Nephron (organoid): ENCODE data around the gene RAP1GAP.
A peak's percentile ranks its signal among the peaks of the same experiment; 100 is the strongest.
"Not testable (repeated sequence)": the region's sequence is repeated elsewhere in the genome, so short reads cannot be mapped to it uniquely, and the experiment has no call there.

Experiments
- H3K27ac Mint-ChIP-seq, 3 experiments: 2 replicates each; pipeline ENCODE4 v1.8.0; 2020; ENCODE audit warnings: mixed read lengths in 3 of 3, mild to moderate bottlenecking in 2 of 3, moderate library complexity in 1 of 3
- H3K27me3 Mint-ChIP-seq: 2 replicates; pipeline ENCODE4 v1.8.0; 2021; ENCODE audit warnings: low read depth, mild to moderate bottlenecking, moderate library complexity, mixed read lengths
- H3K36me3 Mint-ChIP-seq: 2 replicates; pipeline ENCODE4 v1.8.0; 2020; ENCODE audit warnings: low read depth, mixed read lengths
- H3K4me1 Mint-ChIP-seq: 2 replicates; pipeline ENCODE4 v1.8.0; 2020; ENCODE audit warnings: mixed read lengths
- H3K4me3 Mint-ChIP-seq, 3 experiments: 2 replicates each; pipeline ENCODE4 v1.8.0; 2020; ENCODE audit warnings: mild to moderate bottlenecking in 3 of 3, mixed read lengths in 3 of 3, moderate library complexity in 2 of 3
- H3K9me3 Mint-ChIP-seq: 2 replicates; pipeline ENCODE4 v1.8.0; 2020; ENCODE audit warnings: mixed read lengths
- TF ChIP-seq, protein P1 (sequence below), 3 experiments: fragments of 200-600 bp; sonication (generic); IDR thresholded peaks; one replicate each; pipeline ENCODE4 v1.5.0; 2021; ENCODE audit warnings: antibody characterized with exemption in 3 of 3; ENCODE audit not compliant: unreplicated experiment in 3 of 3

RAP1GAP gene

DNA sequence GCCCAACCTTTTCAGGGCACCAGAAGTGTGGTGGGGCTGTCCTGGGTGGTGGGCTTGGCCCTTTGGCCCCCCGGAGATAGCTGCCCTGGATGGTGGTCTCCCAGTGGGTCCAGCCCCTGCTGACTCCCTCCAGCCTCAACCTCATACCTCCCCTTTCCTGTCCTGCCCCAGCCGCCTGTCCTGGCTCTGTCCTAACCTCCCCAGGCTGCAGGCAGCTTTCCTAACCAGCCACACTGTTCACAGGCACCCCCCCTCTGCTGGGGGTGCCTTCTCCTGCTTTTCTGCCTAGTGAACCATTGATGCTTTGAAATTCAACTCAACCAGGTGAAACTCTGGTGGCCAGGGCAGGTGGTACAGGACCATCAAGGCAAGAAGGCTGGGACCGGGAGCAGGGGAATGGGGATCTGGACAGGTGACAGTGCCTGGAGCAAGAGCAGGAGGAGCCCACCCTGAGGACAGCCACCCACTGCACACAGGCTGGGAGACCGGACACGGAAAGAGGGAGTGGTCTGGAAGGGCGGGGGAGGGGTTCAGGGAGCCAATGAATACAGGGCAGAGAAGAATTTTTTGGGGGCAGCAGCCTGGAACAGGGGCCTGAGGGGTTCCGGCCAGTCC is 35.9 kb downstream of the RAP1GAP start:
- peak overlapping the region in 1 of 3 experiments; percentile 26 for H3K4me3 Mint-ChIP-seq
- peak overlapping the region in 2 of 3 experiments; percentile 45 to 84 for H3K27ac Mint-ChIP-seq
- no peaks in the 10 kb centered on the region for H3K9me3 Mint-ChIP-seq
- TF ChIP-seq, protein P1, sequence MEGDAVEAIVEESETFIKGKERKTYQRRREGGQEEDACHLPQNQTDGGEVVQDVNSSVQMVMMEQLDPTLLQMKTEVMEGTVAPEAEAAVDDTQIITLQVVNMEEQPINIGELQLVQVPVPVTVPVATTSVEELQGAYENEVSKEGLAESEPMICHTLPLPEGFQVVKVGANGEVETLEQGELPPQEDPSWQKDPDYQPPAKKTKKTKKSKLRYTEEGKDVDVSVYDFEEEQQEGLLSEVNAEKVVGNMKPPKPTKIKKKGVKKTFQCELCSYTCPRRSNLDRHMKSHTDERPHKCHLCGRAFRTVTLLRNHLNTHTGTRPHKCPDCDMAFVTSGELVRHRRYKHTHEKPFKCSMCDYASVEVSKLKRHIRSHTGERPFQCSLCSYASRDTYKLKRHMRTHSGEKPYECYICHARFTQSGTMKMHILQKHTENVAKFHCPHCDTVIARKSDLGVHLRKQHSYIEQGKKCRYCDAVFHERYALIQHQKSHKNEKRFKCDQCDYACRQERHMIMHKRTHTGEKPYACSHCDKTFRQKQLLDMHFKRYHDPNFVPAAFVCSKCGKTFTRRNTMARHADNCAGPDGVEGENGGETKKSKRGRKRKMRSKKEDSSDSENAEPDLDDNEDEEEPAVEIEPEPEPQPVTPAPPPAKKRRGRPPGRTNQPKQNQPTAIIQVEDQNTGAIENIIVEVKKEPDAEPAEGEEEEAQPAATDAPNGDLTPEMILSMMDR (IDR thresholded peaks at IDR 0.05; ENCODE audit: unreplicated experiment in 3 of 3), result no peak
- no peaks in the 10 kb centered on the region for H3K36me3 Mint-ChIP-seq
- H3K4me1 Mint-ChIP-seq, result peaks cover 13% of the 10 kb centered on the region
- no peaks in the 10 kb centered on the region for H3K27me3 Mint-ChIP-seq

DNA sequence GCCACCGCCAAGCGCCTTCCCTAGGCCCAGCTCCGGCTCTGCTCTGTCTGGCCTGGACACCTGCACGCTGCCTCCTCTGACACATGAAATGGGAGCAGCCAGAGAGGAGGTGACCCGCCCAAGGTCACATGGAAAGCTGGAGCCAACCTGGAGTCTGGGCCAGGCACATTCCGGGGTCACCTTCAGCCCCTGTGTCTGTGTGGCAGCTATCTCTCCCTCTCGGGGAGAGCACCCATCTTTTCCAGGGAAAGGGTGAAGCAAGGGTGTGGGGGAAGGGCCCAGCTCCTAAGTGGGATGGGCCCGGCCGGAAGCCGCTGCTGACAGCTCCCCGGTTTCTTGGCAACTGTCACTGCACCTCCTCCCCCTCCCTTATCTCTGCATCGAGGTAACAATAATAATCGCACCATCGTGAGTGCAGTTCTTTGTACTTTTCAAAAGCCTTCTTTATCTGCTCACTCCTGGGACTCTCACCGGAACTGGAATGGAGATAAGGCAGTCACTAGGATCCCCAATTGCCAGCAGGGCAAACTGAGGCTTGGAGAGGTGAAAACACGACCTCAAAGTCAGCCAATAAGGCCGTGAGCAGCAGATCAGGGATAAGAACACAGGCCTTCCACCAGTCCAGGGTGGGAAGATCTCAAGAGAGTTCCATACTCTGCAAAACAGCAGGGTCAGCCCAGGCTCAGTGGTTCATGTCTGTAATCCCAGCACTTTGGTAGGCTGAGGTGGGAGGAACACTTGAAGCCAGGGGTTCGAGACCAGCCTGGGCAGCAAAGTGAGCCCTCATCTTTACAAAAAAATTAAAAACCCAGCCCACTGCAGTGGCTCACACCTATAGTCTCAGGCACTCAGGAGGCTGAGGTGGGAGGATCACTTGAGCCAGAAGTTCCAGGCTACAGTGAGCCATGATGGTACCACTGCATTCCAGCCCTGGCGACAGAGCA is 36.9 kb downstream of the RAP1GAP start:
- peak overlapping the region in 1 of 3 experiments; percentile 61 for H3K27ac Mint-ChIP-seq
- no peaks in the 10 kb centered on the region for H3K9me3 Mint-ChIP-seq
- no peaks in the 10 kb centered on the region for H3K27me3 Mint-ChIP-seq
- H3K4me1 Mint-ChIP-seq, result peaks cover 13% of the 10 kb centered on the region
- TF ChIP-seq, protein P1 (IDR thresholded peaks at IDR 0.05; ENCODE audit: unreplicated experiment in 3 of 3), result no peak
- no peak overlapping the region for H3K4me3 Mint-ChIP-seq
- no peaks in the 10 kb centered on the region for H3K36me3 Mint-ChIP-seq

DNA sequence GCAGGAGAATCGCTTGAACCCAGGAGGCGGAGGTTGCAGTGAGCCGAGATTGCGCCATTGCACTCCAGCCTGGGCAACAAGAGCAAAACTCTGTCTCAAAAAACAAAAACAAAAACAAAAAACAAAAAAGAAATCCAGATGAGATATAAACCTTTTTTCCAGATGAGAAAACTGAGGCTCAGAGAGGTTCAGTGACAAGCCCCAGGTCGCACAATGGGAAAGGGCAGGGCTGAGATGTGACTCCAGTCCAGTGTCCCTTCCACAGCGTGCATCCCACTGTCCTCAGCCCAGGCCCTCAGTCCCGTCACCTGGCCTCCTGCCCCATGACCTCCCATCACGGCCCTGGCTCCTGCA is 37.6 kb downstream of the RAP1GAP start:
- not testable (repeated sequence) for H3K27ac Mint-ChIP-seq

DNA sequence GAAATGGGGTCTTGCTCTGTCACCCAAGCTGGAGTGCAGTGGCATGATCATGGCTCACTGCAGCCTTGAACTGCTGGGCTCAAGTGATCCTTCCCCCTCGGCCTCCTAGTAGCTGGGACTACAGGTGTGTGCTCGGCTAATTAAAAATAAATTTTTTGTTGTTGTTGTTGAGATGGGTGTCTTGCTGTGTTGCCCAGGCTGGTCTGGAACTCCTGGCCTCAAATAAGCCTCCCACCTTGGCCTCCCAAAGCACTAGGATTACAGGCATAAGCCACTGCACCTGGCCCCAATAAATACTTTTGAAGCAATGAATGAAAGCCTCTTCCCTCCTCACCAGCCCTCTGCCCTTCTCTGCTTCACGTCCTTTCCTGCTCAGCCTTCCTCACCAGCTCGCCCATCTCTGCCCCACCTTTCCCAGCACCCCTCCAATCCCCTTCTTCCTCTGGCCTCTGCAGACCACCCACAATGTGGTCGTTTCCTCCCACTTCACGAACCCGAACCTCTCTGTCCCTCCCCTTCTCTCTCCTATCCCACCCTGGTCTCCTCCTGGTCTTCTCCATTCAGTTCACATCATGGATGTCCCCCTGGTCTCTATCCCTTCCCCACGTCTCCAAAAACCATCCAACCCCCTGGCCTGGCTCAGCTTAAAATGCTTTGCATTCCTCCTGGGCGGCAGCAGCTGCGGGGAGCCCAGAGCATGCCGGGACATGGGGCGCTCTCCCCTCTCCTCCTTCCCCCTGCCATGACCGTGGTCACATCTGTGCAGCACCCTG is 38.4 kb downstream of the RAP1GAP start:
- Mint-ChIP-seq H3K36me3 (no peaks in the 10 kb centered on the region), H3K4me3 (no peak overlapping the region), H3K27ac (peak overlapping the region in 2 of 3 experiments; percentile 8 to 55), H3K4me1 (peaks cover 13% of the 10 kb centered on the region), H3K27me3 (peaks cover under 1% of the 10 kb centered on the region), H3K9me3 (no peaks in the 10 kb centered on the region)
- TF ChIP-seq, protein P1 (IDR thresholded peaks at IDR 0.05; ENCODE audit: unreplicated experiment in 3 of 3), result no peak

More for the DNA sequence above, 37.6 kb downstream of the RAP1GAP start:
- H3K9me3 Mint-ChIP-seq, H3K27me3 Mint-ChIP-seq, H3K4me3 Mint-ChIP-seq, H3K36me3 Mint-ChIP-seq: not testable (repeated sequence)
- H3K4me1 Mint-ChIP-seq, result peaks cover 13% of the 10 kb centered on the region

DNA sequence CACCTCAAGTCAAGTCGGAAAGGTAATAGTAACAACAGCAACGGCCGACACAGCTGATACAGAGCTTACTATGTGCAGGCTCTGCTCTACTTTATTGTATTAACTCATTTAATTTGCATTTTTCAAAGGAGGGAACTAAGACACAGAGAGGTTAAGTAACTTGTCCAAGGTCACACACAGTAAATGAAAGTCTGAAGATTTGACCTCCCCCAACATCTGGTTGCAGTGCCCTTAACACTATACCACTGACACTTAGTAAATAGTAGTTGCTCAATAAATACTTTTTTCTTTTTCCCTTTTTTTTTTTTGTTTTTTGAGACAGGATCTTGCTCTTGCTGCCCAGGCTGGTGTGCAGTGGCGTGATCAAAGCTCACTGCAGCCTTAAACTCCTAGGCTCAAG is 39.2 kb downstream of the RAP1GAP start:
- H3K4me3 Mint-ChIP-seq, result no peak overlapping the region
- H3K4me1 Mint-ChIP-seq, result peaks cover 8% of the 10 kb centered on the region
- no peaks in the 10 kb centered on the region for H3K36me3 Mint-ChIP-seq
- no peak overlapping the region for H3K27ac Mint-ChIP-seq
- TF ChIP-seq, protein P1 (IDR thresholded peaks at IDR 0.05; ENCODE audit: unreplicated experiment in 3 of 3), result no peak
- peaks cover 7% of the 10 kb centered on the region for H3K27me3 Mint-ChIP-seq
- no peaks in the 10 kb centered on the region for H3K9me3 Mint-ChIP-seq

DNA sequence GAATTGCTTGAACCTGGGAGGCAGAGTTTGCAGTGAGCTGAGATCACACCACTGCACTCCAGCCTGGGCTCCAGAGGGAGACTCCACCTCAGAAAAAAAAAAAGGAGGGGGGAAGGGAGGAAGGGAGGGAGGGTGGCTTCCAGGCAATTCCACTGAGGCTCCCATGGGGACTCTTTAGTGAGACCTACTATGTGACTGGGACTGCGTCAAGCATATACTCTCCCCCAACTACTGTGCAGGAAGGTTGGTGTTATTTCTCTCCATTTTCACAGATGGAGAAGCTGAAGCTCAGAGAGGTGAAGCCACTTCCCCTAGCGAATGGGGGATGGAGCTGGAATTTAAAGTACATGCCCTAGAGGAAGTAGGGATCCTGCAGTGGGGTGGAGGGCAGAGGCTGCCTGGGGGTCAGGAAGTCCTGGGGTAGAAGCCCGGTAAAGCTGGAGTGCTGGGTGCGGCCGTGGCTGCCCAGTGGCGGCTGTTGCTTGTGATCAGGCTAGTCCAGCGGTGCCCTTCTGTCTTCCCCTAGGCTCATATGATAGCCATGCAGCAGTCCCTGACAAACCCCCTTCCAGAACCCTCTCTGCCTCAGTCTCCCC is 40.3 kb downstream of the RAP1GAP start:
- Mint-ChIP-seq H3K36me3 (no peaks in the 10 kb centered on the region), H3K27me3 (peaks cover 10% of the 10 kb centered on the region), H3K4me1 (peaks cover 9% of the 10 kb centered on the region), H3K9me3 (no peaks in the 10 kb centered on the region), H3K27ac (no peak overlapping the region), H3K4me3 (no peak overlapping the region)
- TF ChIP-seq, protein P1 (IDR thresholded peaks at IDR 0.05; ENCODE audit: unreplicated experiment in 3 of 3), result no peak
